A549 (cell line): ENCODE results near the gene ATP8A1. TPM values are rescaled to one million over a fixed set of nuclear protein-coding genes. Genes with fewer than 3 reads are reported as not detected.

Experiments
- ATAC-seq, 2 experiments: fragments of 200-7000 bp in 1 of 2; fragments of >200 bp in 1 of 2; cut with Nextera tagmentation in 1 of 2; cut with Tn5 transposase in 1 of 2; 3 replicates each; pipeline versions ENCODE4 v1.8.0 to v1.9.1; 2018 to 2020; ENCODE audit warnings: mild to moderate bottlenecking in 1 of 2, moderate library complexity in 1 of 2
- CTCF ChIA-PET: fragments of 300-600 bp; sonication (Branson Sonifier 250); formaldehyde crosslinking; extraction: SDS; loops from one replicate; lab custom pipeline; 2021; ENCODE audit warnings: antibody characterized with exemption, inconsistent platforms; lab: Yijun Ruan, JAX
- POLR2A ChIA-PET: fragments of 350-600 bp; formaldehyde crosslinking; extraction: SDS; loops from one replicate; lab custom pipeline; 2021; ENCODE audit warnings: antibody characterized with exemption, inconsistent platforms; lab: Yijun Ruan, JAX
- DNase-seq, 2 experiments: peaks; one replicate each; pipeline versions ENCODE4 v3.0.0 to v3.0.0-alpha.2; 2011 to 2016; ENCODE audit warnings: low read depth in 1 of 2, low spot score in 1 of 2
- FAIRE-seq: peaks from 2 replicates; lab custom pipeline; 2011; peaks lifted over from hg19 to GRCh38; lab: Jason Lieb, UNC
- H3K27ac ChIP-seq, 2 experiments: fragments of >200 bp; sonication (Bioruptor Twin); formaldehyde crosslinking; 3 replicates each; pipeline ENCODE4 v1.5.1; 2016 to 2017
- H3K4me1 ChIP-seq: fragments of >200 bp; sonication (Bioruptor Twin); formaldehyde crosslinking; 3 replicates; pipeline ENCODE4 v1.6.1; 2016
- H3K4me2 ChIP-seq: fragments of >200 bp; sonication (Bioruptor Twin); formaldehyde crosslinking; 3 replicates; pipeline ENCODE4 v1.6.1; 2016
- H3K4me3 ChIP-seq: fragments of >200 bp; sonication (Bioruptor Twin); formaldehyde crosslinking; 3 replicates; pipeline ENCODE4 v1.5.1; 2016
- H3K9me3 ChIP-seq: fragments of >200 bp; sonication (Bioruptor Twin); formaldehyde crosslinking; 3 replicates; pipeline ENCODE4 v1.6.1; 2016
- CBX2 ChIP-seq: fragments of 200-600 bp; sonication (generic); IDR thresholded peaks from 2 replicates; pipeline ENCODE4 v1.6.1; 2016; ENCODE audit warnings: low read depth, mild to moderate bottlenecking, borderline replicate concordance
- CEBPB ChIP-seq, 2 experiments: fragments of >200 bp in 1 of 2; sonication (Bioruptor Twin) in 1 of 2; formaldehyde crosslinking in 1 of 2; IDR thresholded peaks; 2 replicates each; pipeline ENCODE4 v1.6.1; 2012 to 2016
- FOSB ChIP-seq: fragments of 250-450 bp; sonication (Bioruptor Pico); IDR thresholded peaks from 2 replicates; pipeline ENCODE4 v1.5.0; 2020; ENCODE audit warnings: mild to moderate bottlenecking, moderate library complexity
- FOSL2 ChIP-seq, 2 experiments: fragments of 450-650 bp in 1 of 2; fragments of >200 bp in 1 of 2; sonication (Bioruptor Twin) in 1 of 2; formaldehyde crosslinking; IDR thresholded peaks; 2 replicates each; pipeline versions ENCODE4 v1.5.0 to v1.6.1; 2016 to 2020; ENCODE audit warnings: mild to moderate bottlenecking in 1 of 2, moderate library complexity in 1 of 2
- FOXS1 ChIP-seq: fragments of 250-450 bp; sonication (Bioruptor Pico); IDR thresholded peaks from 2 replicates; pipeline ENCODE4 v1.5.0; 2020; ENCODE audit warnings: mild to moderate bottlenecking, moderate library complexity
- HDAC2 ChIP-seq: fragments of 200-600 bp; sonication (generic); IDR thresholded peaks from 2 replicates; pipeline ENCODE4 v1.6.1; 2016
- HEYL ChIP-seq: fragments of 250-450 bp; sonication (Bioruptor Pico); IDR thresholded peaks from 2 replicates; pipeline ENCODE4 v1.8.0; 2021; ENCODE audit warnings: mild to moderate bottlenecking, moderate library complexity
- HOXB13 ChIP-seq: fragments of 250-450 bp; sonication (Bioruptor Pico); IDR thresholded peaks from 2 replicates; pipeline ENCODE4 v1.5.0; 2020; ENCODE audit warnings: low read depth, mild to moderate bottlenecking, moderate library complexity
- JUNB ChIP-seq: fragments of >200 bp; sonication (Bioruptor Twin); formaldehyde crosslinking; IDR thresholded peaks from 2 replicates; pipeline ENCODE4 v1.6.1; 2016
- KDM1A ChIP-seq: fragments of 200-600 bp; sonication (generic); IDR thresholded peaks from 2 replicates; pipeline ENCODE4 v1.6.1; 2016; ENCODE audit warnings: low read depth, mild to moderate bottlenecking
- KDM5A ChIP-seq: fragments of 200-600 bp; sonication (generic); IDR thresholded peaks from 2 replicates; pipeline ENCODE4 v1.6.1; 2016; ENCODE audit warnings: antibody characterized with exemption, mild to moderate bottlenecking
- NFE2L2 ChIP-seq: fragments of 150-350 bp; conservative IDR thresholded peaks from 2 replicates; pipeline ENCODE4 v1.6.1; 2014; ENCODE audit warnings: low read length
- NR3C1 ChIP-seq: fragments of >200 bp; sonication (Bioruptor Twin); formaldehyde crosslinking; IDR thresholded peaks from 3 replicates; pipeline ENCODE4 v1.6.1; 2017
- POLR2A ChIP-seq: IDR thresholded peaks from 2 replicates; pipeline ENCODE4 v1.6.1; 2012; ENCODE audit warnings: mild to moderate bottlenecking, low read length
- RAD21 ChIP-seq, 2 experiments: fragments of >200 bp in 1 of 2; sonication (Bioruptor Twin) in 1 of 2; formaldehyde crosslinking in 1 of 2; IDR thresholded peaks in 1 of 2; conservative IDR thresholded peaks in 1 of 2; 2 replicates in 1 of 2; 3 replicates in 1 of 2; pipeline ENCODE4 v1.6.1; 2012 to 2018; ENCODE audit warnings: inconsistent platforms in 1 of 2
- RARB ChIP-seq: fragments of 250-450 bp; sonication (Bioruptor Pico); IDR thresholded peaks from 2 replicates; pipeline ENCODE4 v1.8.0; 2021; ENCODE audit warnings: mild to moderate bottlenecking, moderate library complexity
- SMC3 ChIP-seq: fragments of >200 bp; sonication (Bioruptor Twin); formaldehyde crosslinking; IDR thresholded peaks from 3 replicates; pipeline ENCODE4 v1.6.1; 2018; ENCODE audit warnings: inconsistent platforms
- TFCP2L1 ChIP-seq: fragments of 250-450 bp; sonication (Bioruptor Pico); IDR thresholded peaks from 2 replicates; pipeline ENCODE4 v1.5.0; 2021; ENCODE audit warnings: mild to moderate bottlenecking
- ZC3H11A ChIP-seq: fragments of 450-650 bp; IDR thresholded peaks from 2 replicates; pipeline ENCODE4 v1.6.1; 2014; ENCODE audit warnings: antibody characterized with exemption, mild to moderate bottlenecking
- ZSCAN20 ChIP-seq: fragments of 250-450 bp; sonication (Bioruptor Pico); IDR thresholded peaks from 2 replicates; pipeline ENCODE4 v1.8.0; 2022; ENCODE audit warnings: mild to moderate bottlenecking, moderate library complexity
- WGBS: methylation state at CpG from one replicate; pipeline ENCODE4 v1.1.6; 2017; ENCODE audit errors: missing lambda C conversion rate; 5-methylcytosine and 5-hydroxymethylcytosine counted together
- polyA plus RNA-seq, 4 experiments: library from polyadenylated mRNA; depleted of rRNA in 3 of 4; stranded (reverse); fragments of >200 nt; fragmentation: RNase III in 1 of 4; extraction: RNeasy Plus Mini Kit Qiagen cat#74134 plus additional on column Dnase treatment in 1 of 4; gene quantifications; 2 replicates in 3 of 4; 3 replicates in 1 of 4; pipeline ENCODE4 v1.2.3, GENCODE V29; 2011 to 2017
- TF ChIP-seq, protein P1 (sequence below): fragments of 200-600 bp; sonication (generic); IDR thresholded peaks from 2 replicates; pipeline ENCODE4 v1.6.1; 2016; ENCODE audit warnings: antibody characterized with exemption, mild to moderate bottlenecking, moderate library complexity
- TF ChIP-seq, protein P2 (sequence below): fragments of 250-450 bp; sonication (Bioruptor Pico); IDR thresholded peaks from 2 replicates; pipeline ENCODE4 v1.5.0; 2020; ENCODE audit warnings: low read depth, mild to moderate bottlenecking, moderate library complexity
- TF ChIP-seq, protein P3 (sequence below): fragments of >200 bp; sonication (Bioruptor Twin); formaldehyde crosslinking; IDR thresholded peaks from 3 replicates; pipeline ENCODE4 v1.5.1; 2016
- TF ChIP-seq, protein P4 (sequence below): fragments of >200 bp; sonication (Bioruptor Twin); formaldehyde crosslinking; IDR thresholded peaks from 2 replicates; pipeline ENCODE4 v1.6.1; 2016
- TF ChIP-seq, protein P5 (sequence below): IDR thresholded peaks from 2 replicates; pipeline ENCODE4 v1.6.1; 2012

ATP8A1 gene
- polyA plus RNA-seq, 2 of the 4 experiments (the other 2 are of a cell fraction): 0.06 to 0.25 TPM

DNA sequence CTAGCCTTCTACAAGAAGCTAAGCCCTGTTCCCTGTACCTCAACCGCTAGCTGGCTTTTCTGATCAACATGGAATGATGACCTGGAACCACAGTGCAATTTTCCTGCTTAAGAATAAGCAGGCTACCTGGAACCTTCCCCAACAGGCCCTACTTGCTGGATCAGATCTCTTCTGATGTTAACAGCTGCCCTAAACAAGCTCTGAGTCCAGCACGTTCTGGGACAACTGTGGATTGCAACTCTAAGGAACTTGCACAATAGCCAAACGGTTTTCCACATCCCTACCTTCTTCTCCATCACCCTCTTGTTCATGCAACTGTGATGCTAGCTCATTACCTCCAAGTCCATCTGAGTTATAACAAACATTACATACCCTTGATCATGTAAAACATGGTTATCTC lies 19.8 kb downstream of the ATP8A1 start:
- Histone ChIP-seq H3K27ac (no peak overlapping the region), H3K9me3 (no peaks in the 10 kb centered on the region), H3K4me3 (no peak overlapping the region), H3K4me2 (no peak overlapping the region)
- FAIRE-seq (no peak), DNase-seq (no peak), ATAC-seq (no peak)
- ChIA-PET CTCF (interaction anchor here (0.9 kb wide), 1 partner anchor 21 kb away, joined by 3 read pairs; no protein-coding TSS in a partner anchor), POLR2A (no interaction called here)
- 6% methylated on average over 3 of the region's 3 CpGs for WGBS
- no peak for TF ChIP-seq ZC3H11A
- TF ChIP-seq SMC3: no peak
- no peak for TF ChIP-seq KDM5A
- TF ChIP-seq, protein P1, sequence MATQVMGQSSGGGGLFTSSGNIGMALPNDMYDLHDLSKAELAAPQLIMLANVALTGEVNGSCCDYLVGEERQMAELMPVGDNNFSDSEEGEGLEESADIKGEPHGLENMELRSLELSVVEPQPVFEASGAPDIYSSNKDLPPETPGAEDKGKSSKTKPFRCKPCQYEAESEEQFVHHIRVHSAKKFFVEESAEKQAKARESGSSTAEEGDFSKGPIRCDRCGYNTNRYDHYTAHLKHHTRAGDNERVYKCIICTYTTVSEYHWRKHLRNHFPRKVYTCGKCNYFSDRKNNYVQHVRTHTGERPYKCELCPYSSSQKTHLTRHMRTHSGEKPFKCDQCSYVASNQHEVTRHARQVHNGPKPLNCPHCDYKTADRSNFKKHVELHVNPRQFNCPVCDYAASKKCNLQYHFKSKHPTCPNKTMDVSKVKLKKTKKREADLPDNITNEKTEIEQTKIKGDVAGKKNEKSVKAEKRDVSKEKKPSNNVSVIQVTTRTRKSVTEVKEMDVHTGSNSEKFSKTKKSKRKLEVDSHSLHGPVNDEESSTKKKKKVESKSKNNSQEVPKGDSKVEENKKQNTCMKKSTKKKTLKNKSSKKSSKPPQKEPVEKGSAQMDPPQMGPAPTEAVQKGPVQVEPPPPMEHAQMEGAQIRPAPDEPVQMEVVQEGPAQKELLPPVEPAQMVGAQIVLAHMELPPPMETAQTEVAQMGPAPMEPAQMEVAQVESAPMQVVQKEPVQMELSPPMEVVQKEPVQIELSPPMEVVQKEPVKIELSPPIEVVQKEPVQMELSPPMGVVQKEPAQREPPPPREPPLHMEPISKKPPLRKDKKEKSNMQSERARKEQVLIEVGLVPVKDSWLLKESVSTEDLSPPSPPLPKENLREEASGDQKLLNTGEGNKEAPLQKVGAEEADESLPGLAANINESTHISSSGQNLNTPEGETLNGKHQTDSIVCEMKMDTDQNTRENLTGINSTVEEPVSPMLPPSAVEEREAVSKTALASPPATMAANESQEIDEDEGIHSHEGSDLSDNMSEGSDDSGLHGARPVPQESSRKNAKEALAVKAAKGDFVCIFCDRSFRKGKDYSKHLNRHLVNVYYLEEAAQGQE: no peak
- TF ChIP-seq CEBPB (IDR thresholded peaks at IDR 0.05): no peak
- no peak for TF ChIP-seq HEYL
- TF ChIP-seq CBX2: no peak
- TF ChIP-seq POLR2A: no peak
- TF ChIP-seq, all 56 proteins: peak for 0
- no peaks in the 10 kb centered on the region for H3K4me1 ChIP-seq

DNA sequence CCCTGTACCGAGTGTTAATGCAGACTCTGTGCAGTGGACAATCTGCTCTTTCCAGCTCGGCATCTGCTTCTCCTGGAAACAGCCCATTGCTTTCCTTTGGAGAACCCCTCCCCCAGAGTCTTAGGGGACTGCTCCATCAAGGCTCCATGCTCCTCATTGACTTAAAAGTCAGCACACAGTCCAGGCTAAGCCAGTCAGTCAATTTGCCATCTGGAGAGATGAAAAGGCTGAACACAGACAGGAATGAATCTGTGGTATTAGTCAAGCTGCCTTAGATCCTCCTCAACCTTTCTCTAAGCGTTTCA lies 20.3 kb downstream of the ATP8A1 start:
- Histone ChIP-seq H3K9me3 (no peaks in the 10 kb centered on the region), H3K4me1 (no peaks in the 10 kb centered on the region), H3K27ac (no peak overlapping the region), H3K4me3 (no peak overlapping the region), H3K4me2 (no peak overlapping the region)
- POLR2A ChIA-PET: no interaction called here
- CTCF ChIA-PET: interaction anchor here (0.9 kb wide), 1 partner anchor 20 kb away, joined by 3 read pairs; no protein-coding TSS in a partner anchor
- TF ChIP-seq, protein P2, sequence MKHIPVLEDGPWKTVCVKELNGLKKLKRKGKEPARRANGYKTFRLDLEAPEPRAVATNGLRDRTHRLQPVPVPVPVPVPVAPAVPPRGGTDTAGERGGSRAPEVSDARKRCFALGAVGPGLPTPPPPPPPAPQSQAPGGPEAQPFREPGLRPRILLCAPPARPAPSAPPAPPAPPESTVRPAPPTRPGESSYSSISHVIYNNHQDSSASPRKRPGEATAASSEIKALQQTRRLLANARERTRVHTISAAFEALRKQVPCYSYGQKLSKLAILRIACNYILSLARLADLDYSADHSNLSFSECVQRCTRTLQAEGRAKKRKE (CRISPR knock-in tag): no peak
- TF ChIP-seq RAD21 (conservative IDR thresholded peaks at IDR 0.05 in 1 of 2, IDR thresholded peaks at IDR 0.05 in 1 of 2): no peak
- TF ChIP-seq TFCP2L1 (CRISPR knock-in tag): no peak
- TF ChIP-seq RARB (CRISPR knock-in tag): no peak
- TF ChIP-seq, protein P3, sequence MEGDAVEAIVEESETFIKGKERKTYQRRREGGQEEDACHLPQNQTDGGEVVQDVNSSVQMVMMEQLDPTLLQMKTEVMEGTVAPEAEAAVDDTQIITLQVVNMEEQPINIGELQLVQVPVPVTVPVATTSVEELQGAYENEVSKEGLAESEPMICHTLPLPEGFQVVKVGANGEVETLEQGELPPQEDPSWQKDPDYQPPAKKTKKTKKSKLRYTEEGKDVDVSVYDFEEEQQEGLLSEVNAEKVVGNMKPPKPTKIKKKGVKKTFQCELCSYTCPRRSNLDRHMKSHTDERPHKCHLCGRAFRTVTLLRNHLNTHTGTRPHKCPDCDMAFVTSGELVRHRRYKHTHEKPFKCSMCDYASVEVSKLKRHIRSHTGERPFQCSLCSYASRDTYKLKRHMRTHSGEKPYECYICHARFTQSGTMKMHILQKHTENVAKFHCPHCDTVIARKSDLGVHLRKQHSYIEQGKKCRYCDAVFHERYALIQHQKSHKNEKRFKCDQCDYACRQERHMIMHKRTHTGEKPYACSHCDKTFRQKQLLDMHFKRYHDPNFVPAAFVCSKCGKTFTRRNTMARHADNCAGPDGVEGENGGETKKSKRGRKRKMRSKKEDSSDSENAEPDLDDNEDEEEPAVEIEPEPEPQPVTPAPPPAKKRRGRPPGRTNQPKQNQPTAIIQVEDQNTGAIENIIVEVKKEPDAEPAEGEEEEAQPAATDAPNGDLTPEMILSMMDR: no peak
- no peak for TF ChIP-seq FOSB (CRISPR knock-in tag)
- TF ChIP-seq, protein P4, sequence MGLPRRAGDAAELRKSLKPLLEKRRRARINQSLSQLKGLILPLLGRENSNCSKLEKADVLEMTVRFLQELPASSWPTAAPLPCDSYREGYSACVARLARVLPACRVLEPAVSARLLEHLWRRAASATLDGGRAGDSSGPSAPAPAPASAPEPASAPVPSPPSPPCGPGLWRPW: no peak
- no peak for TF ChIP-seq FOXS1 (CRISPR knock-in tag)
- no peak for TF ChIP-seq CEBPB (IDR thresholded peaks at IDR 0.05)
- no peak for FAIRE-seq
- DNase-seq: no peak
- 12% methylated on average over 3 of the region's 3 CpGs for WGBS
- ATAC-seq: no peak

DNA sequence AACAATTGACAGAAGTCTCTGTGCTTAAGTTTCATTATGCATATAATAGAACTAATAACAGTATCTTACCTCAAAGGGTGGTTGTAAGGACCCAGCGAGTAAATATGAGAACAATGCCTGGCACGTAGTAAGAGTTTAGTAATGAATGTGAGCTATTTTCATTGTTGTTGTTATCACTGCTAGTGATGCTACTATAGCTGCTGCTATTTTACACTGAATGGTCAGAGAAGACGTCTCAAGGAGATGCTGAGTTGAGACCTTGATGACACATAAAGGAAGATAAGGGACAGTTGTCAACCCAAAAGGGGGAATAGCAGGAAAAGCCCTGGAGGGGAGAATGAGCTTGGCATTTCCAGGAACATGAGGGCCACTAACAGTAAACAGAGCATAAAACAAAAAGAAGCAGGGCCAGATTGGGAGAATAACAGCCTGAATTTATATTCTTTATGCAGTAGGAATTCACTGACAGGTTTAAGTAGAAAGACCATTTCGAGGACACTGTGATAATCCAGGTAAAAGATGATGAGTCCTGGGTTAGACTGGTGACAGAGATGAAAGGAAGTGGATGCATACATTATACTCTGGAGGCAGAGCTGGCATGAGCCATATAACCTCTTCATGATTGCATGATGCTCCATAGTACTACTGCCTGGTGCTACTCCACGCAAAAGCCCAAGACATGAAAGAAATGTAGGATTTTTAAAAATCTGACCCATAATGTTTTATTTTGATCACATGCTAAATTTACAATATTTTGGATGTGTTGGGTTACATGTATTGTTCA lies 23.1 kb downstream of the ATP8A1 start:
- no peak for DNase-seq
- no peak overlapping the region for H3K27ac ChIP-seq
- FAIRE-seq: no peak
- H3K9me3 ChIP-seq: no peaks in the 10 kb centered on the region
- no peak overlapping the region for H3K4me2 ChIP-seq
- H3K4me1 ChIP-seq: no peaks in the 10 kb centered on the region
- no peak for ATAC-seq
- TF ChIP-seq JUNB: no peak
- no peak for TF ChIP-seq NFE2L2
- TF ChIP-seq HDAC2: no peak
- no peak for TF ChIP-seq HOXB13 (CRISPR knock-in tag)
- no peak for TF ChIP-seq FOSL2 (IDR thresholded peaks at IDR 0.05)
- TF ChIP-seq FOSL2 (CRISPR knock-in tag; IDR thresholded peaks at IDR 0.05): no peak
- TF ChIP-seq CBX2: no peak
- TF ChIP-seq, protein P2 (CRISPR knock-in tag): no peak
- TF ChIP-seq HEYL: no peak
- TF ChIP-seq KDM1A: no peak
- TF ChIP-seq ZSCAN20 (CRISPR knock-in tag): no peak
- TF ChIP-seq NR3C1: no peak
- TF ChIP-seq ZC3H11A: no peak
- TF ChIP-seq, protein P5, sequence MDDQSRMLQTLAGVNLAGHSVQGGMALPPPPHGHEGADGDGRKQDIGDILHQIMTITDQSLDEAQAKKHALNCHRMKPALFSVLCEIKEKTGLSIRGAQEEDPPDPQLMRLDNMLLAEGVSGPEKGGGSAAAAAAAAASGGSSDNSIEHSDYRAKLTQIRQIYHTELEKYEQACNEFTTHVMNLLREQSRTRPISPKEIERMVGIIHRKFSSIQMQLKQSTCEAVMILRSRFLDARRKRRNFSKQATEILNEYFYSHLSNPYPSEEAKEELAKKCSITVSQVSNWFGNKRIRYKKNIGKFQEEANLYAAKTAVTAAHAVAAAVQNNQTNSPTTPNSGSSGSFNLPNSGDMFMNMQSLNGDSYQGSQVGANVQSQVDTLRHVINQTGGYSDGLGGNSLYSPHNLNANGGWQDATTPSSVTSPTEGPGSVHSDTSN: no peak
- TF ChIP-seq, all 56 proteins: peak for 0
- H3K4me3 ChIP-seq: no peak overlapping the region
- 10% methylated on average over 5 of the region's 5 CpGs for WGBS
- ChIA-PET POLR2A (no interaction called here), CTCF (no interaction called here)
